ENCODE results near the gene PTOV1.

GRCh38 chr19:49863935-49864320, 13.0 kb downstream of the PTOV1 start:
- TF ChIP-seq POLR2AphosphoS5 (IDR thresholded peaks at IDR 0.05), result no peak
- no peak for TF ChIP-seq POLR2A (IDR thresholded peaks at IDR 0.05)
